Activated gamma-delta T cell (primary cell): ENCODE measurements around the gene FRY.

Experiments used
- DNase-seq: peaks from one replicate; lab custom pipeline; 2025; lab: John Stamatoyannopoulos, UW

Gene FRY

DNA sequence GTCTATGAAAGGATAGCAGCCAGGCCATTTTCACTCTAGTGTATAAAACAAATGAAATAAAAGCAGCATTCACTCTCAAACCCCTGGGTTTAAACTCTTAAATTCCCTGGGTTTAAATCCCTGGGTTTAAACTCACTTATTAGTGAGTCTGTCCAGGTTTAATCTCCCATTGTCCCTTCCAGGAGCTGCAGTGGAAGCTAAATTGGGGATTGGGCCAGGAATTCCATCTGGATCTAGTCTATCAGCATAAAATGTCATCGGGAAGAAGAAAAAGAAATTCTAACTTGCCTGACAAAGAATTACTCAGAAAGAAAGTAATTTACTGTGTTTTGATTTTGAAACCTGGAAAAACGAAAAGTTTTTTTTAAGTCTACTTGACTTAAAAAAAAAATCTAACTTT lies 54.8 kb downstream of the FRY start:
- no peak for DNase-seq

DNA sequence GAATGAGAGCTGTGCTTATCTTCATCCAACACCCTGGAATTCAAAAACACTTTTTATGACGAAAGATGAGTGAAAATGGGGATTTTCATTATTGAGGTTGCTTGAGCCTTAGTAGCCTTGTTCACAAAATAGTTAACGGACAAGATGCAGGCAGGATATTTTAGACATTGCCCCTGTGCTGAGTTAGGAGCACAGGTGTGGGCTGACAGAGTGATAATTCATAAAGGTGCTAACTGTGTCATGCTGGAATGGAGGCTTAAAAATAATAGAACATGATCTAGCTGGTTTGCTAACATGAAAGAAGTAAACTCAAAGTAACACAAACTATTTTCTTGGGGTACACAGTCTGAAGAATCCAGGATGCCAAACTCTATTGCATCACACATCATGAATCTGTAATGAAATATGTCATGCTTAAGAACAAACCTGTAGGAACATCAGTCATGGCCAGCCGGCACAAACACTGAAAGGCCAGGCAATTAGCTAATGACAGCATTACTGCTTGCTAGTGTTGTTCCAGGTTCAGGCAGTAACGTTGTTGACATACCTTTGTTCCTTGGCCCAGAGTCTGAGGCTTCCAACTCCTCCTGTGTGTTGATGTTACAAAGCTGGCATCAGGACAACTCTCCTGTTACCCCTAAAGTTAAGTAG lies 55.3 kb downstream of the FRY start:
- no peak for DNase-seq

DNA sequence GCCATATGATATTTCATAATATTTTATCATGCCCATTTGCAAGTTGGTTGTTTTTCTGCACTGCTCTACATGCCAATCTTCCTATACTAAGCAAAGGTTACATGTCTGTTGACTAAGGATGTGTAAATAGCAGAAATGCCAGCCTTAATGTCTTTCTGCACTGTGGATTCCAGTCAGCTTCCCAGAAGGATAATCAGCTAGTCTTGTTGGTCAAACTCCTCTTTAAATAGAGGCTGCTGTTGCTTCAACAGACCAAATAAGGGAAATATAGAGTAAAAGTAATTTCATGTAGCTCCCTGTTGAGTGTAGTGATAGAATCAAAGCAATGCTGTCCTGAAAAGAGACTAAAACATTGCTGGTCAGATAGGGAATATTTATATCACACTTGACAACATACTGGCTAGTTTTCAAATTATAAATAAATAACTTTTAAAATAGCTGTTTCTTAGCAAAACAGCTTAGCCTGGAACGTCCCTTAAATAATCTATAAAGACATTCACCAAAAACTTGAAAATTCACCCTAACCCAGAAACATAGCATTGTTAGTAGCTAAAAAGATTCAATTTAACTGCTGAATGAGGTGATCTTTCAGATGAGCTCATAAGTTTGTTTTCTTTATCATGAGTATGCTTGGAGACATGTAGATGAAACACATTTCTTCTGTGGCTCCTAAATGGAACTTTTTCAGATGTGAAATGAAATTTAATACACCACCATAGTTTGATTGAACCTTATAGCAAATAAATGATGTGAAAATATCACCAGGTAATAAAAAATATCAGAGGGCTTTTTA lies 56.6 kb downstream of the FRY start:
- no peak for DNase-seq

DNA sequence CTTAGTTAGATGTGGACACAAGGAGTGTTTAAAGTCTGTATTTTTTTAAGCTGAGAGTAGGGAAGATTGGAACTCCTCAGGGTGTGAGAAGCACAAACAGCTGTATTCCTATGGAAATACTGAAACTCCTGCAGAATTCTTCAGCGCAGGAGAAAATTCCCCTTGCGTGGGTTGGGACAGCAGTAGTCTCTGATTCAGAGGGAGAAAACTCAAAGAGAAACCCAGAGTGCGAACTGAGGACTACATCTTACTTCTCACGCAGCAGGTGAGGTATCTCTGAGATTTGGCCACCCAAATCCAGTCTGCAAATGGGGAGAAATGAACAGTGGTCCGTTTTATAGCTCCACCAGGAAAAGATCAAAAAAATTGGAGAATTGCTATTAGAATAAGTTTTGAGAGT lies 60.9 kb downstream of the FRY start:
- DNase-seq = no peak

DNA sequence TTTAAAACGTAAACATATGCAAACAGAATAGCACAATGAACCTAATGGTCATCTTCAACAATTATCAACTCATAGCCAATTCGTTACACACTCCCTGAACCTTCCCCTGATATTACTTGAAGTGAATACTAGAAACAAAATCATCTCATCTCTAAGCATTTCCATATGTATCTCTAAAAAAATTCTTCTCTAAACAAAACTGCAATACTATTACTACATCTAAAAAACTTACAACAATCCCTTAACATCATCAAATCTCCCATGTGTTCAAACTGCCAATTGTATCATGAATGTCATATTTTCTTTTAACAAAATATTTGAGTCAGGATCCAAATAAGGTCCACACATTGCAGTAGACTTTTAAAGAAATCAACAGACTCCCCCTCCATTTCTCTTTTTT lies 61.4 kb downstream of the FRY start:
- no peak for DNase-seq

DNA sequence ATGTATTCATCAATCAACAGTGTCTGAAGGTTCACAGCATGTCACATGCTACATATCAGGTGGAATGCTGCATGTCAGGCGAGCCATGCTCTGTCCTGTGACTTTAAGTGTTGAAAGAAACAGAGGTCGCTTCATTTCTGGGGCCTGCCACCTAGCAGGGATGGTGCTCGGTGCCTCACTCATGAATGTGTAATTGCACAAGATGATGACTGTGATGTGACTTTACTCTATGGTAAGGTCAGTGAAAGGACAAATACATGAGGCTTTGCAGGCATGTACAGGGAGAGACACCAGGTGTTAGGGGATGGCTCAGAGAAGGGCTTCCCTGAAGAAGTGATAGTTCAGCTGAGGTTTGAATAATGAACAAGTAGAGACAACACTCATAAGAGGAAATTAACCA lies 66.7 kb downstream of the FRY start:
- no peak for DNase-seq

DNA sequence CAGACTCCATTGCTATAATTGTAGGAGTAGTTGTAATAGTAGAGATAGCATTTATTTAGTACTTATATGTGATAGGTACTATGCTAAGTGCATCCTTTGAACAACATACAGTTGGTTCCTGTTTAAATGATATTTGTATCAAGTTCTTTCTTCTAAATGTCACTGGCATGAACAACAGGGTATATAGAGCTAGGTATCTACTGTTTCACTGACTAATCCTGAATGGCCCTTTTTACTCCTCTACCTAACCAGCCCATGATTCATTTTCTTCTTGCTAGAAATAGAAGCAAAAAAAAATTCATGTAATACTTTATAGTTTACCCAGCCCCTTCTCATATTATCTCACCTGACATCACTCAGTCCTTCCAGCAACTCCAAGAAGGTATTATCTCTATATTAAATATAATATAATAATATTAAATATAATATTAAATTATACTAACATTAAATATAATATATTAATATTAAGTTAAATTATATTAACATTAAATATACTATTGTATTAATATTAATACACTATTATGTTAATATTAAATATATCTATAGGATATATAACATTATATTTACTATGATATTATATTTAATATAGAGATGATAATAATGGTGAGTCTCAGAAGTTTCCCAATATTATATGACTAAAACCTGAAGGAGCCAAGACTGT lies 74.2 kb downstream of the FRY start:
- DNase-seq = no peak

DNA sequence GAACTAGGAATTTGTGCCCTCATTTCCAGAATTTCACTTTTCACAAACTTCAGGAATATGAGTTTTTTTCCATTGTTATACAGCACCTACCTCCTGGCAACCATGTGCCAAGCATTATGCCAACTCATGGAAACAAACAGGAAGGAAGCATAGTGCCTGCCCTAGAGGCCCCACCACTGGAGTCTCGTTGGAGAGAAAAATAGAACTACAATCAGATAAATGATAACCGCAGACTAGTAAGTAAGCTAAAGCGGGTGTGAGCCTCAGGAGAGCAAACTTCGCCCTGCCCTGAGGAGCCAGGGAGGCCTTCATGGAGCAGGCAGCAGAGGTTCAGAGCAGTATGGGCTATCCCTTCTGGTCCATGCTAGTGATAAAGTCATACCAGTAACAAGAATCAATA lies 75.9 kb downstream of the FRY start:
- DNase-seq = no peak

DNA sequence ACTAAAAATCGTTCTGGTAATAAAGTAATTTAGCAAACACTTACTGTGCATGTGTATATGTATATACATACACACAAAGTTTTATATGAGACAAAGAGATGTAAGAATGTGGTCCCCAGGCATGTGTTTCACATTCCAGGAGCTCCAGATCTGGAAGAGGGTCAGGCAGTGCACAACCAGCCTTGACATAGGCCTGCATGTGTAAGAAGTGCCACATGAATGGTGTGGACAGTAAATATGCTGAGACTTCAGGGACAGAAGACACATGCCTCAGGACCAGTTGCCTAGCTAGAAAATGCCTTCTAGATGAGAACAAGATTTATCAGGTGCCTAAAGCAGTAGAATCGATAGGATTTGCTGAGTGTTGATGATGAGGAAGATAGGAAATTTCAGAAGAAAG lies 76.4 kb downstream of the FRY start:
- DNase-seq = no peak

GRCh38 chr13:32113532-32113931 lies 82.0 kb downstream of the FRY start:
- no peak for DNase-seq

DNA sequence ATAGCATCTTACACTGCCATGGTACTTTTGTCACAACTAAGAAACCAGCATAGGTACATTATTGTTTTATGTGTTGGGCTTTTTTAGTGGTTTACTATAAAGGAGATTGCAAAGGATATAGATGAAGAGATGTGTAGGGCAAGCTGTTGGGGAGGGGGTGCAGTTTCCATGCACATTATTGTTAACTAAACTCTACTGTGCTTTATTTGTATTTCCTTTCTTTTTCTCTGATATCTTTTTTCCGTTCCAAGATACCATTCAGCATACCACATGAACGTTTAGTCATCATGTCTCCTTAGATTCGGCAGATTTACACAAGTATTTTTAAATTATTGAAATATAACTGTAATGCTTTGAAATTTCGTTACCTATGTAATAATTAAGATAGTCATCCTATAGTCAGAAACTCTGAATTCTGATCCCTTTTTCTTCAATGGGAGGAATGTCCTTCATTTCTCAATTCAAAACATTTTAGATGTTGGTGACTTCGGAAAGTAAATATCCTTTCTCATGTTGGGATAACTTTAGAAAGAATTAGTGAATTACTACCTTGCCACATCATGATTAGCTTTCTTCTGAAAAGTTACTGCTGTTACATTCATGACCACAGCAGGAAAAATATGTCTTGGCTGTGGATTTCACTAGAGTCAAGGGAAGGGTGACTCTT lies 82.8 kb downstream of the FRY start:
- DNase-seq = no peak

DNA sequence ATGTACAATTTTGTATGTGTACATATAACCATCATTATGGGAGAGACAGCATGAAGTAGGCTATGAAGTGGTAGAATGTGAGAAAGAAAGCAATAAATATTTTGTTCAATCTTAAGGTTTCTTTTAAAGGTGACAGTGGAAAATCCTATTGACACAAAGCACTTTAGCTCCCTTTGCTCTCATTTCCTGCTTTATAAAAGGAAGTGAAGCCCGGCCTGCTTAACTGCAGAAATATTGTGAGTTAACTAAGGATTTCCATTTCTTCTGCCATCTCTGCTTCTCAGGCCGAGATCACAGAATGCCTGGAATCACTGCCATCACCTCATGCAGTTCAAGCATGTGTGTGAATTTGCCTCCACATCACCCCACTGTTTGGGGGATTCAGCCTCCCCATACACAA lies 83.5 kb downstream of the FRY start:
- no peak for DNase-seq

- DNase-seq = no peak
Measured at GRCh38 chr13:32116210-32116609, 84.6 kb downstream of the FRY start.

GRCh38 chr13:32117001-32117400 lies 85.4 kb downstream of the FRY start:
- no peak for DNase-seq

DNA sequence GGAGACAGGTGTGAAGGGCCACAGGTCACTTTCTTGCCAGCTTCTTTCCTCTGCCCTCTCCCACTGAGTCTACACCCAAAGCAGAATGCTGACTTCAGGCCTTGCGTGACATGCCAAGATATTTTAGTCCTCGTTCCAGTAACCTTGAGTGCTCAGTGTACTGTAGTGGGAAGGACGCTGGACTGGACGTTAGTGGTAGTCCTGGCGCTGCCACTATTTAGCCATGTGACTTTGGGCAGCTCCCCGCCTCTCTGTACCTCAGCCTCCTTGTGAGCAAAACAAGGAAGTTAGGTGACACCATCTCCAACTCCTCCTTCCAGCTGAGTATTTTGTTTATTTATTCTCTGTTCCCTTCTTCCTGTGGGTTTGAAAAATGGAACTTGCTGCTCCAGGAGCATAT lies 86.1 kb downstream of the FRY start:
- no peak for DNase-seq

GRCh38 chr13:32121316-32121715 lies 89.7 kb downstream of the FRY start:
- DNase-seq = no peak

DNA sequence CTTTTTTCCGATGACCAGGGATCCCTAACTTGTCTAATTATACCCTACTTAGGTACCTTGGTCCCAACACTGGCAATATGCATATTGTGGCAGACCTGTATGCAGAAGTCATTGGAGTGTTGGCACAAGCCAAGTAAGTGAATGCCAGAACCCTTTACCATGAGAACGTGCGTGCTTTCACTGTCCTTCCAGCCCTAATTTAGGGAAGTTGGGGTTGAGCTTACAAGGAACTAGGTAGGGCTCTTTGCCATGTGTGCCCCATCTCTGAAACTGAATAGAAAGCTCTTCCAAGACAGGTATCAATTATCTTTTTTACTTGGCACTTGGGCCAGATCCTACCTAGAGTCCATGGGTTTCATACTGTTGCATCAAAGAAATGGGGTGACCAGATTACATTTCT lies 93.2 kb downstream of the FRY start:
- no peak for DNase-seq

- DNase-seq = no peak
Measured at GRCh38 chr13:32125221-32125689, 93.7 kb downstream of the FRY start.

GRCh38 chr13:32125751-32126150 lies 94.2 kb downstream of the FRY start:
- DNase-seq = no peak

DNA sequence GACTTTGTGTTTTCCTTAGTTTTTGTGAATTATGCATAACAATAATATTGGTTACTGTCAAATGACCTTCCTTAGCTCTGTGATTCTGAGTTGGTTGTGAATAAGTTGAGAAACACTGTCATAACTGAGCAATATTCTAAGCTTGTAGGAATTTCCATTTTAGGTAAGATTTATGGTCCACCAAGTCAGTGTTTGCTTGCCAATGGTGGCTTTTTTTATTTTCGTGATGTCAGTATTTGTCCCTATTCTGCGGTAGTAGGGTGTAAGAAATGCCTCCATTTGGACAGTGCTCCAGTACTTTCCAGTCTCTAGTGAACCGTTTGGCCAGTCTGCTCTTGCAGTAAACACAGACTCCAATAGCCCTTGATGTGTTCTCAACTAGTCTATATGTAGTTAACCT lies 94.7 kb downstream of the FRY start:
- no peak for DNase-seq

DNA sequence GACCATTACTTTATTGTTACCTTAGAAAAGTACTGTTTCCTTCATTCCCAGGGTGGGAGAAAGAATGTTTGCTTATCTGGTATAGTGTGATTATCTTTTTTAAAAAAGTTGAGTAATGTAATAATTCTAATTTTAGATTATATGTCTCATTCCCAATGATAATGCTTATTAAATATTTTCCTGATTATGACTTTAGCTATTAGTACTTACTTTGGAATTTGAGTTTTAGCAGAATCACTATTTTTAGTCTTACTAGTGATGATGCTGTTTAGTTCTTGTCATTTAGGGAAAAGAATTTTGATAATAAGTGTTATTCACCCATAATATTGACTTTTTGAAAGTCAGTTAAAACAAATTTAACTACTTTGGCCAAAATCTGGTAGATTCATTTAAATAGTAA lies 95.2 kb downstream of the FRY start:
- DNase-seq = no peak

DNA sequence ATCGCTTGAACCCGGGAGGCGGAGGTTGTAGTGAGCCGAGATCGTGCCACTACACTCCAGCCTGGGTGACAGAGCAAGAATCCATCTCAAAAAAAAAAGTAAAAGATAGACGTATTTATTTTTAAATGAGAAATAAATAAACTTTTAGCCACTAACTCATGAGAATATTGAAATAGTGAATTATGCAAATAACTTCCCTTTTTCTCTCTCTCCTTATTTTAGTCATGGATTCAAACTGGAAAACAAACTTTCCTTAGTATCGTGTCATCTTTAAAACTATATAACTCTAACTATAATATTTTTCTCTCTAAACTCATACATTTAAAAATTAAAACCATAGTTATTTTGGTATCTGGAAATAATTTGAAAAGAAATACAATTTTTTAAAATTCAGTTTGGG lies 96.1 kb downstream of the FRY start:
- DNase-seq = no peak
